Bronchial epithelial cell (primary cell): Measurements from ENCODE around the gene TRIM28. TPM values are rescaled to one million over a fixed set of nuclear protein-coding genes. Genes with fewer than 3 reads are reported as not detected.
"Not testable (repeated sequence)": the region's sequence is repeated elsewhere in the genome, so short reads cannot be mapped to it uniquely, and the experiment has no call there.

ENCODE experiments used
- DNase-seq: peaks from one replicate; pipeline ENCODE4 v3.0.0-alpha.2; 2010; ENCODE audit warnings: low read depth
- FAIRE-seq: peaks from 2 replicates; lab custom pipeline; 2011; peaks lifted over from hg19 to GRCh38; lab: Jason Lieb, UNC
- H3K27me3 ChIP-seq: 2 replicates; pipeline ENCODE4 v1.5.1; 2011; ENCODE audit warnings: low read length; ENCODE audit not compliant: control insufficient read depth, insufficient read depth
- H3K36me3 ChIP-seq: 2 replicates; pipeline ENCODE4 v1.5.1; 2011; ENCODE audit warnings: low read length; ENCODE audit not compliant: control insufficient read depth, insufficient read depth
- H3K4me3 ChIP-seq: 2 replicates; pipeline ENCODE4 v1.5.1; 2011; ENCODE audit warnings: mild to moderate bottlenecking, low read depth, low read length, control low read depth
- CTCF ChIP-seq: IDR thresholded peaks from 2 replicates; pipeline ENCODE4 v1.5.1; 2011; ENCODE audit warnings: mild to moderate bottlenecking, moderate library complexity, low read length, control low read depth, inconsistent platforms; ENCODE audit not compliant: insufficient read depth, severe bottlenecking
- total RNA-seq: library from RNA; depleted of rRNA; stranded (reverse); fragments of >200 nt; gene quantifications from 2 replicates; pipeline ENCODE4 v1.2.1, GENCODE V29; 2014

The TRIM28 gene
- total RNA-seq, result 270 and 277 TPM in 2 replicates

DNA sequence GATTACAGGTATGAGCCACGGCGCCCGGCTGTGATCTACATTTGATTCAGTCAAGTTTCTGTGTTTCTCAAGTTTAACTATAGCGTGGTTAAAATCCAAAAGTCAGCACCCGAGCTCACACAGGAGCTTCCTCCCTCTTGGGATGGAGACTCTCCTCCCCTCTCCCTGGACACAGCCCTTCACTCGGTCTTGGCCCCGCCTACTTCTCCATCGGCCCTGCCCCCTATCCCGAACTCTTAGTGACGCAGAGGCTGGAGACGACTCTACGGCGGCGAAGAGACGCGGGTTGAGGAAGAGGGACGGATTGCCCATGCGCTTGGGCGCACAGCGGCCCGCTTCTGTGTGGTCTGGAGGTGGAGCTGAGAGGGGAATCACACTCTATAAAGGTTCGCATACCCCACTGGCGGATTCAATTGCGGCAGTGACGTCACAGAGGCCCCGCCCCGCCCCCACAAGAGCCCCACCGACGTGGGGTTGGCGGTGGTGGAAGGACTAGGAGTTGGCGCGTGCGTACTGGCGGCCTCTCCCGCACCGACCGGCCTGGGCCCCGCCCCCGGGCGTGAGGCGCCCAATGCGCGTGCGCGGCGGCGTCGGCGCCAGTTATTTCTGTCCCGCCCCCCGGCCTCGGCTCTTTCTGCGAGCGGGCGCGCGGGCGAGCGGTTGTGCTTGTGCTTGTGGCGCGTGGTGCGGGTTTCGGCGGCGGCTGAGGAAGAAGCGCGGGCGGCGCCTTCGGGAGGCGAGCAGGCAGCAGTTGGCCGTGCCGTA is at the start of gene TRIM28:
Gene TRIM28, plus strand, starts transcription at position 239 of the 765 bp plus-strand sequence. CDS start 694 bp downstream, outside the sequence.
- TF ChIP-seq CTCF, result no peak
- Histone ChIP-seq H3K27me3 (no peaks in the 10 kb centered on the region), H3K36me3 (peaks cover 29% of the 10 kb centered on the region), H3K4me3 (peak within 1 kb of the TSS; percentile 66)
- FAIRE-seq (peak; percentile 83), DNase-seq (peak; percentile 93)

GRCh38 chr19:58497634-58498170 is 46.2 kb upstream of the TRIM28 start:
- H3K36me3 ChIP-seq, result no peaks in the 10 kb centered on the region
- FAIRE-seq, result no peak

GRCh38 chr19:58498316-58499020 is 45.4 kb upstream of the TRIM28 start:
- Histone ChIP-seq H3K36me3 (no peaks in the 10 kb centered on the region), H3K4me3 (peak overlapping the region; percentile 35), H3K27me3 (no peaks in the 10 kb centered on the region)
- no peak for FAIRE-seq
- no peak for DNase-seq
- TF ChIP-seq CTCF, result no peak

More at GRCh38 chr19:58497634-58498170, 46.2 kb upstream of the TRIM28 start:
- Histone ChIP-seq H3K27me3 (no peaks in the 10 kb centered on the region), H3K4me3 (no peak overlapping the region)
- no peak for DNase-seq
- TF ChIP-seq CTCF, result no peak

DNA sequence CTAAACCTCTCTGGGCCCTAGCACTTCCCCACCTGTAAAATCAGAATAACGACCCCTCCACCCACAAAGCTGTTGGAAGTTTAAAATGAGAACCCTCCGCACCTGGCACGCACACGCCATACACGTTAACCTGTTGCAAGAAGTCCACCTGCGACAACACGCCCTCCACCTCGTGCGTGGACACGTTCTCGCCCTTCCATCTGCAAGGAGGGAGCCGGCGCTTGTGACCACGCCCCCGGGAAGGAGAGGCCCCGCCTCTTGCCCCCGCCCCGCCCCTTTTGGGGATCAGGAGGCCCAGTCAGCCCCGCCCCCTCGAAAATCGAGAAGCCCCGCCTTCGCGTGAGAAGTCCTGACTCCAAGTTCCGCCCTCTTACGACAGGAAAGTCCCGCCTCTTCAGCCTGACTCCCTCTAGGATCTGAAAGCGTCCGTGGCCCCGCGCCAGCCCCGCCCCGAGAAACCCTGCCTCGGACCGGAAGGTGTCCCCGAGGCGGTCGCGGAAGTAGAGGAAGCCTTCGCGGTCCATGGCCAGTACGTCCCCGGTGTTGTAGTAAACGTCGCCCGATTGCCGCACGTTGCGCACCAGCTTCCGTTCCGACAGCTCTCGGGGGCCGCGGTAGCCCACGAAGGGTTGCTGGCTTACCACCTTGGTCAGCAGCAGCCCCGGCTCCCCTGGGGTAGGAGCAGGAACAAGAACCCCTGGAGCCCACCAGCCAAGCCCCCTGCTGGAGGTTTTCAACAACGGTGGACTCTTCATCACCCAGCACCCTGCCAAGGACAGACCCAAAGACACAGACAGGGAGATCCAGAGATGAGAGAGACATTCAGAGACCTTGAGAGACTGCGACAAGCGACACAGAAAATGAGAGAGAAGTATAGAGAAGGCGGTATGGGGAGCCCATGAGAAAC is 44.6 kb upstream of the TRIM28 start:
- TF ChIP-seq CTCF, result peak; percentile 47
- no peak for FAIRE-seq
- H3K4me3 ChIP-seq, result peak overlapping the region; percentile 57

GRCh38 chr19:58500242-58500641 is 43.6 kb upstream of the TRIM28 start:
- DNase-seq (no peak), FAIRE-seq (no peak)
- TF ChIP-seq CTCF, result no peak
- Histone ChIP-seq H3K27me3 (no peaks in the 10 kb centered on the region), H3K4me3 (peak overlapping the region; percentile 57), H3K36me3 (no peaks in the 10 kb centered on the region)

More for the DNA sequence above, 44.6 kb upstream of the TRIM28 start:
- no peaks in the 10 kb centered on the region for H3K27me3 ChIP-seq
- DNase-seq, result peak; percentile 94
- H3K36me3 ChIP-seq, result no peaks in the 10 kb centered on the region

- not testable (repeated sequence) for FAIRE-seq, H3K4me3 ChIP-seq, DNase-seq, H3K27me3 ChIP-seq, H3K36me3 ChIP-seq
These were observed 36.2 kb upstream of the TRIM28 start for GRCh38 chr19:58507602-58508223.
